Adrenal gland (tissue), 12 donors: Measurements from ENCODE around the gene BCL2. TPM values are rescaled to one million over a fixed set of nuclear protein-coding genes. Genes with fewer than 3 reads are reported as not detected.

Experiments used
- DNase-seq, 7 donors: peaks; one replicate each; pipeline ENCODE4 v3.0.0-alpha.2; 2019 to 2020
- H3K27ac ChIP-seq, 5 donors: fragments of 200-600 bp; sonication (generic) in 4 of 5; 1 replicate in 3 of 5; 2 replicates in 2 of 5; pipeline versions ENCODE4 v1.5.1 to v1.8.0; 2016 to 2020; ENCODE audit warnings: mild to moderate bottlenecking in 1 of 5
- H3K27me3 ChIP-seq: fragments of 200-600 bp; 2 replicates; pipeline ENCODE4 v1.8.0; 2021
- H3K36me3 ChIP-seq, 2 donors: fragments of 200-600 bp; replicated peaks in 1 of 2; 1 replicate in 1 of 2; 2 replicates in 1 of 2; pipeline versions ENCODE4 v1.5.1 to v1.8.0; 2018 to 2022
- H3K4me1 ChIP-seq, 2 donors: fragments of 200-600 bp; replicated peaks in 1 of 2; 1 replicate in 1 of 2; 2 replicates in 1 of 2; pipeline versions ENCODE4 v1.5.1 to v1.8.0; 2018 to 2021
- H3K4me3 ChIP-seq, 4 donors: fragments of 200-600 bp; sonication (generic) in 3 of 4; one replicate each; pipeline ENCODE4 v1.5.1; 2016 to 2018
- H3K9me3 ChIP-seq, 3 donors: fragments of 200-600 bp; sonication (generic) in 1 of 3; replicated peaks in 1 of 3; 1 replicate in 2 of 3; 2 replicates in 1 of 3; pipeline versions ENCODE4 v1.5.1 to v1.8.0; 2016 to 2021
- CTCF ChIP-seq, 6 experiments: fragments of 450-650 bp in 4 of 6; fragments of 200-600 bp in 2 of 6; sonication (generic) in 1 of 6; IDR thresholded peaks; 1 replicate in 5 of 6; 2 replicates in 1 of 6; pipeline versions ENCODE4 v1.5.1 to v1.8.0; 2016 to 2021; ENCODE audit warnings: antibody characterized with exemption in 6 of 6, mild to moderate bottlenecking in 2 of 6, moderate library complexity in 1 of 6
- POLR2A ChIP-seq, 2 donors: fragments of 450-650 bp; IDR thresholded peaks; one replicate each; pipeline ENCODE4 v1.6.1; 2017; ENCODE audit warnings: antibody characterized with exemption in 2 of 2, mild to moderate bottlenecking in 2 of 2, moderate library complexity in 1 of 2
- WGBS, 4 donors: extraction: QIAGEN DNeasy Blood & Tissue Kit in 2 of 4; methylation state at CpG; one replicate each; pipeline versions ENCODE4 v1.1.5 to v1.1.7; 2013 to 2017; 5-methylcytosine and 5-hydroxymethylcytosine counted together
- intact Hi-C, 2 donors: fragments of 100-400 bp; cut with DNase I; formaldehyde crosslinking; loops; one replicate each; pipeline versions ENCODE4 v1.14.1 to v1.15.0; 2022 to 2023
- polyA plus RNA-seq, 3 donors: library from polyadenylated mRNA; stranded (reverse); fragments of 200-250 nt in 2 of 3; fragments of 350-450 nt in 1 of 3; fragmentation: Illumina TruSeq in 1 of 3; extraction: RNeasy Lipid Tissue Mini Kit (QIAGEN cat#74804) in 1 of 3; gene quantifications; one replicate each; pipeline ENCODE4 v1.2.3, GENCODE V29; 2013 to 2014
- total RNA-seq, 9 donors: library from RNA; depleted of rRNA in 4 of 9; stranded (reverse); fragments of >200 nt in 4 of 9; fragments of 120-200 nt in 1 of 9; fragmentation: NEBNext Ultra II Directional in 1 of 9; extraction: Animal tissue kit (Norgen Biotek cat#: 25700) in 1 of 9; gene quantifications; one replicate each; pipeline versions ENCODE4 v1.1.0 to v1.2.4, GENCODE V29; 2013 to 2023
- donor health status: healthy with polysubstance abuse.
- donor health status: Bipolar disorder and iron deficiency.
- donor health status: DM: yes; HTN: yes; CAD: no.
- donor health status: DM: no; HTN: no; CAD: no.
- donor health status: DM: no; HTN: no; CAD: no.
- donor health status: DM: yes; HTN: yes; CAD: no.

BCL2 gene
- total and polyA plus RNA-seq, 12 donors = 0.85 to 7.7 (median 3.4) TPM

- peaks cover 0 to 10% of the 10 kb centered on the region in 2 donors for H3K4me1 ChIP-seq
- intact Hi-C loops = no loop called here
- 92 to 100% (median 96%) methylated on average over 3 of the region's 3 CpGs for WGBS, 4 donors
Observed at GRCh38 chr18:63312019-63312409, 7.6 kb downstream of the BCL2 start.

GRCh38 chr18:63311118-63312018, 8.2 kb downstream of the BCL2 start:
- no peak for DNase-seq
- whole genome bisulfite sequencing, 4 donors = 76 to 84% (median 81%) methylated on average over 8 of the region's 8 CpGs
- no peaks in the 10 kb centered on the region for H3K36me3 ChIP-seq
- H3K4me3 ChIP-seq = no peak overlapping the region
- H3K9me3 ChIP-seq = no peaks in the 10 kb centered on the region
- TF ChIP-seq CTCF (IDR thresholded peaks at IDR 0.05) (no peak), POLR2A (IDR thresholded peaks at IDR 0.05) (no peak)
- H3K27ac ChIP-seq = no peak overlapping the region
- H3K27me3 ChIP-seq = no peaks in the 10 kb centered on the region
- H3K4me1 ChIP-seq = peaks cover 0 to 11% of the 10 kb centered on the region in 2 donors
- intact Hi-C loops = no loop called here

More at GRCh38 chr18:63312019-63312409, 7.6 kb downstream of the BCL2 start:
- no peaks in the 10 kb centered on the region for H3K27me3 ChIP-seq
- no peaks in the 10 kb centered on the region for H3K9me3 ChIP-seq
- H3K4me3 ChIP-seq = no peak overlapping the region
- DNase-seq = no peak
- H3K27ac ChIP-seq = no peak overlapping the region
- no peaks in the 10 kb centered on the region for H3K36me3 ChIP-seq
- no peak for TF ChIP-seq CTCF (IDR thresholded peaks at IDR 0.05)
- TF ChIP-seq POLR2A (IDR thresholded peaks at IDR 0.05) = no peak

GRCh38 chr18:63309422-63309821, 10.1 kb downstream of the BCL2 start:
- Histone ChIP-seq H3K36me3 (no peaks in the 10 kb centered on the region), H3K27ac (no peak overlapping the region), H3K4me1 (peaks cover 0 to 11% of the 10 kb centered on the region in 2 donors), H3K27me3 (no peaks in the 10 kb centered on the region), H3K9me3 (no peaks in the 10 kb centered on the region), H3K4me3 (no peak overlapping the region)
- no peak for DNase-seq
- intact Hi-C loops = loop anchor here in 1 of 2 donors (10.0 kb wide), 1 partner anchor 65 kb away; no protein-coding TSS in a partner anchor
- 85 to 91% (median 89%) methylated on average over 5 of the region's 5 CpGs for WGBS, 4 donors
- TF ChIP-seq CTCF (IDR thresholded peaks at IDR 0.05) (no peak), POLR2A (IDR thresholded peaks at IDR 0.05) (no peak)

- Histone ChIP-seq H3K27me3 (no peaks in the 10 kb centered on the region), H3K4me3 (no peak overlapping the region), H3K9me3 (no peaks in the 10 kb centered on the region), H3K27ac (peak overlapping the region in 1 of 5 donors; percentile 20), H3K4me1 (peaks cover 0 to 16% of the 10 kb centered on the region in 2 donors), H3K36me3 (no peaks in the 10 kb centered on the region)
- 53 to 75% (median 75%) methylated on average over 2 of the region's 2 CpGs for WGBS, 4 donors
- TF ChIP-seq POLR2A (IDR thresholded peaks at IDR 0.05) (no peak), CTCF (IDR thresholded peaks at IDR 0.05) (no peak)
- no peak for DNase-seq
- intact Hi-C loops = loop anchor here in 1 of 2 donors (10.0 kb wide), 1 partner anchor 63 kb away; no protein-coding TSS in a partner anchor
Observed at GRCh38 chr18:63307551-63308200, 11.9 kb downstream of the BCL2 start.
